ENCODE results near the gene NDUFS3.

- TF ChIP-seq POLR2AphosphoS5 (IDR thresholded peaks at IDR 0.05; ENCODE audit: low read depth, low read length) (no peak), POLR2A (IDR thresholded peaks at IDR 0.05; ENCODE audit: low read depth, low read length) (no peak), TAF1 (IDR thresholded peaks at IDR 0.05; ENCODE audit: low read depth, low read length) (no peak), SPI1 (IDR thresholded peaks at IDR 0.05; ENCODE audit: low read depth, low read length) (no peak), POU2F2 (IDR thresholded peaks at IDR 0.05; ENCODE audit: low read depth, low read length) (no peak)
Observed at GRCh38 chr11:47607380-47607779, 28.5 kb downstream of the NDUFS3 start.
